A673 (cell line): ENCODE measurements around the gene CLDN18. TPM values are rescaled to one million over a fixed set of nuclear protein-coding genes. Genes with fewer than 3 reads are reported as not detected.

Experiments
- BruUV-seq: library from RNA; stranded (reverse); fragments of 400-500 nt; replicated peaks from 2 replicates; lab custom pipeline; 2021; lab: Mats Ljungman, UMichigan
- CTCF ChIA-PET: fragments of 300-600 bp; sonication (Branson Sonifier 250); formaldehyde crosslinking; loops from one replicate; lab custom pipeline; 2022; ENCODE audit warnings: antibody characterized with exemption; lab: Charles Lee
- POLR2A ChIA-PET: fragments of 300-600 bp; sonication (Branson Sonifier 250); formaldehyde crosslinking; loops from one replicate; lab custom pipeline; 2022; ENCODE audit warnings: antibody characterized with exemption; ENCODE audit not compliant: low non-redundant PET; lab: Charles Lee
- DNase-seq: peaks from one replicate; pipeline ENCODE4 v3.0.0-alpha.2; 2015; ENCODE audit warnings: low spot score
- H3K27ac ChIP-seq: fragments of 200-600 bp; sonication (generic); 2 replicates; pipeline ENCODE4 v1.5.1; 2016; ENCODE audit warnings: mixed run types, low read depth, mild to moderate bottlenecking, mixed read lengths, antibody characterized with exemption, low read length; ENCODE audit not compliant: poor library complexity, severe bottlenecking
- H3K27me3 ChIP-seq: fragments of 200-600 bp; sonication (generic); replicated peaks from 2 replicates; pipeline ENCODE4 v1.6.1; 2017; ENCODE audit warnings: mixed run types, low read depth, mild to moderate bottlenecking, mixed read lengths, antibody characterized with exemption, low read length; ENCODE audit not compliant: insufficient read depth, poor library complexity
- H3K36me3 ChIP-seq: fragments of 200-600 bp; sonication (generic); 2 replicates; pipeline ENCODE4 v1.6.1; 2016; ENCODE audit warnings: mixed run types, mild to moderate bottlenecking, mixed read lengths, antibody characterized with exemption, low read length; ENCODE audit not compliant: insufficient read depth, poor library complexity, severe bottlenecking
- H3K4me1 ChIP-seq: fragments of 200-600 bp; sonication (generic); 2 replicates; pipeline ENCODE4 v1.6.1; 2017; ENCODE audit warnings: mixed run types, mild to moderate bottlenecking, mixed read lengths, antibody characterized with exemption, low read length; ENCODE audit not compliant: insufficient read depth, poor library complexity, severe bottlenecking
- H3K4me3 ChIP-seq: fragments of 200-600 bp; sonication (generic); 2 replicates; pipeline ENCODE4 v1.5.1; 2016; ENCODE audit warnings: low read depth, mixed run types, mild to moderate bottlenecking, mixed read lengths, low read length; ENCODE audit not compliant: poor library complexity, severe bottlenecking
- H3K9me3 ChIP-seq: fragments of 200-600 bp; sonication (generic); 2 replicates; pipeline ENCODE4 v1.6.1; 2016; ENCODE audit warnings: mixed run types, low read depth, mild to moderate bottlenecking, mixed read lengths, antibody characterized with exemption, low read length; ENCODE audit not compliant: poor library complexity, severe bottlenecking
- CTCF ChIP-seq: fragments of 300-800, 200-600 bp; sonication (generic); conservative IDR thresholded peaks from 2 replicates; pipeline ENCODE4 v1.5.1; 2017; ENCODE audit warnings: low read depth, mild to moderate bottlenecking, antibody characterized with exemption, low read length, moderate library complexity, mixed read lengths
- EZH2 ChIP-seq: fragments of 200-600 bp; sonication (generic); IDR thresholded peaks from 2 replicates; pipeline ENCODE4 v1.6.1; 2017; ENCODE audit warnings: borderline replicate concordance, low read depth, mild to moderate bottlenecking, mixed read lengths, antibody characterized with exemption, low read length; ENCODE audit not compliant: poor library complexity, severe bottlenecking
- intact Hi-C: fragments of 100-400 bp; cut with micrococcal nuclease; formaldehyde crosslinking; loops from one replicate; pipeline ENCODE4 v1.10.0; 2022; ENCODE audit not compliant: unreplicated experiment
- total RNA-seq: library from RNA; stranded (reverse); gene quantifications from 2 replicates; pipeline ENCODE4 v1.2.3, GENCODE V29; 2021

CLDN18 gene
- total RNA-seq, 1 experiment from 2014 or later: not detected

GRCh38 chr3:137990427-137990826 lies 19.5 kb upstream of the CLDN18 start:
- CTCF ChIA-PET: no interaction called here
- intact Hi-C loops: no loop called here
- H3K27ac ChIP-seq: no peak overlapping the region
- POLR2A ChIA-PET: no interaction called here
- peaks cover 11% of the 10 kb centered on the region for H3K9me3 ChIP-seq
- no peak overlapping the region for H3K4me3 ChIP-seq
- TF ChIP-seq CTCF: no peak
- TF ChIP-seq EZH2: no peak
- H3K4me1 ChIP-seq: no peaks in the 10 kb centered on the region
- no peaks in the 10 kb centered on the region for H3K36me3 ChIP-seq
- H3K27me3 ChIP-seq: no peaks in the 10 kb centered on the region
- no TSS peak for BruUV-seq
- no peak for DNase-seq

- BruUV-seq: no TSS peak
- POLR2A ChIA-PET: no interaction called here
- DNase-seq: no peak
- H3K36me3 ChIP-seq: no peaks in the 10 kb centered on the region
- CTCF ChIA-PET: no interaction called here
- peaks cover 11% of the 10 kb centered on the region for H3K9me3 ChIP-seq
- no peaks in the 10 kb centered on the region for H3K4me1 ChIP-seq
- TF ChIP-seq CTCF: no peak
- no peak for TF ChIP-seq EZH2
- H3K27ac ChIP-seq: no peak overlapping the region
- no peaks in the 10 kb centered on the region for H3K27me3 ChIP-seq
- no peak overlapping the region for H3K4me3 ChIP-seq
- intact Hi-C loops: no loop called here
Observed at GRCh38 chr3:137992592-137992991, 17.4 kb upstream of the CLDN18 start.

- no TSS peak for BruUV-seq
- no peak for DNase-seq
- Histone ChIP-seq H3K27me3 (peaks cover 3% of the 10 kb centered on the region), H3K36me3 (no peaks in the 10 kb centered on the region), H3K4me1 (no peaks in the 10 kb centered on the region), H3K27ac (no peak overlapping the region), H3K4me3 (no peak overlapping the region), H3K9me3 (peaks cover 11% of the 10 kb centered on the region)
- ChIA-PET POLR2A (no interaction called here), CTCF (no interaction called here)
- intact Hi-C loops: no loop called here
- no peak for TF ChIP-seq EZH2
- TF ChIP-seq CTCF: no peak
Observed at GRCh38 chr3:137998121-137999042, 11.6 kb upstream of the CLDN18 start.
